HEK293 (cell line): ENCODE data around the gene ZBED5.

Experiments
- AEBP2 ChIP-seq: fragments of 450-650 bp; formaldehyde crosslinking; IDR thresholded peaks from 2 replicates; pipeline ENCODE4 v1.5.1; 2016; ENCODE audit warnings: missing biosample characterization, missing genetic modification characterization, borderline replicate concordance
- CTCF ChIP-seq: fragments of 450-650 bp; formaldehyde crosslinking; IDR thresholded peaks from 2 replicates; pipeline ENCODE4 v1.5.1; 2016; ENCODE audit warnings: missing biosample characterization, missing genetic modification characterization
- GLI4 ChIP-seq: fragments of 450-650 bp; formaldehyde crosslinking; IDR thresholded peaks from 2 replicates; pipeline ENCODE4 v1.5.1; 2016; ENCODE audit warnings: missing biosample characterization, missing genetic modification characterization
- MEIS1 ChIP-seq: sonication (generic); formaldehyde crosslinking; IDR thresholded peaks from 2 replicates; pipeline ENCODE4 v1.8.1; 2022; ENCODE audit warnings: missing genetic modification reagents, mild to moderate bottlenecking, borderline replicate concordance
- SETDB1 ChIP-seq: IDR thresholded peaks from one replicate; pipeline ENCODE4 v1.6.1; 2017; ENCODE audit warnings: mild to moderate bottlenecking, low read length, moderate library complexity, mixed read lengths; ENCODE audit not compliant: insufficient read length
- ZBTB1 ChIP-seq: fragments of 450-650 bp; formaldehyde crosslinking; IDR thresholded peaks from 2 replicates; pipeline ENCODE4 v1.5.1; 2016; ENCODE audit warnings: missing biosample characterization, missing genetic modification characterization
- ZBTB7A ChIP-seq: fragments of 450-650 bp; formaldehyde crosslinking; IDR thresholded peaks from 2 replicates; pipeline ENCODE4 v1.5.1; 2016; ENCODE audit warnings: low read depth, missing biosample characterization, missing genetic modification characterization
- ZNF140 ChIP-seq: fragments of 450-650 bp; formaldehyde crosslinking; IDR thresholded peaks from 2 replicates; pipeline ENCODE4 v1.5.1; 2016; ENCODE audit warnings: missing biosample characterization, missing genetic modification characterization
- ZNF416 ChIP-seq: fragments of 450-650 bp; formaldehyde crosslinking; IDR thresholded peaks from 2 replicates; pipeline ENCODE4 v1.5.1; 2016; ENCODE audit warnings: missing biosample characterization, missing genetic modification characterization

GRCh38 chr11:10803676-10804075 is 54.2 kb downstream of the ZBED5 start:
- TF ChIP-seq GLI4 (tag by site-specific recombination) (no peak), ZBTB7A (tag by site-specific recombination) (no peak), CTCF (tag by site-specific recombination) (no peak), SETDB1 (no peak), ZNF140 (no peak), AEBP2 (tag by site-specific recombination) (no peak), ZNF416 (tag by site-specific recombination) (no peak), MEIS1 (CRISPR knock-in tag) (no peak), ZBTB1 (tag by site-specific recombination) (no peak)
